MCF 10A (cell line): ENCODE measurements around the gene ANKMY1. TPM values are rescaled to one million over a fixed set of nuclear protein-coding genes. Genes with fewer than 3 reads are reported as not detected.

ENCODE experiments used
- BruUV-seq: library from RNA; stranded (reverse); fragments of 400-500 nt; replicated peaks from 2 replicates; lab custom pipeline; 2021; lab: Mats Ljungman, UMichigan
- CTCF ChIA-PET: fragments of 300-600 bp; sonication (Branson Sonifier 250); formaldehyde crosslinking; extraction: SDS; loops from one replicate; lab custom pipeline; 2021; ENCODE audit warnings: antibody characterized with exemption, inconsistent platforms; lab: Yijun Ruan, JAX
- POLR2A ChIA-PET: fragments of 300-600, 350-650 bp; sonication (Branson Sonifier 250); formaldehyde crosslinking; extraction: SDS; loops from one replicate; lab custom pipeline; 2020; ENCODE audit warnings: antibody characterized with exemption, inconsistent platforms; lab: Yijun Ruan, JAX
- DNase-seq: peaks from one replicate; pipeline ENCODE4 v3.0.0-alpha.2; 2018; ENCODE audit not compliant: unreplicated experiment
- H3K27ac Mint-ChIP-seq: one replicate; pipeline ENCODE4 v1.8.0; 2022; ENCODE audit warnings: mild to moderate bottlenecking, low read depth, mixed read lengths; ENCODE audit not compliant: unreplicated experiment
- H3K27me3 Mint-ChIP-seq: one replicate; pipeline ENCODE4 v1.8.0; 2022; ENCODE audit warnings: mixed read lengths; ENCODE audit not compliant: insufficient read depth, unreplicated experiment
- H3K36me3 Mint-ChIP-seq: one replicate; pipeline ENCODE4 v1.8.0; 2022; ENCODE audit warnings: mild to moderate bottlenecking, moderate library complexity, mixed read lengths; ENCODE audit not compliant: insufficient read depth, unreplicated experiment
- H3K4me1 Mint-ChIP-seq: one replicate; pipeline ENCODE4 v1.8.0; 2022; ENCODE audit warnings: mixed read lengths; ENCODE audit not compliant: insufficient read depth, unreplicated experiment
- H3K4me3 Mint-ChIP-seq: one replicate; pipeline ENCODE4 v1.8.0; 2022; ENCODE audit warnings: mild to moderate bottlenecking, moderate library complexity, mixed read lengths; ENCODE audit not compliant: unreplicated experiment
- H3K9me3 Mint-ChIP-seq: one replicate; pipeline ENCODE4 v1.8.0; 2022; ENCODE audit warnings: mixed read lengths; ENCODE audit not compliant: unreplicated experiment
- intact Hi-C: fragments of 100-400 bp; cut with micrococcal nuclease; formaldehyde crosslinking; loops from 2 replicates; pipeline ENCODE4 v1.14.1; 2022
- total RNA-seq: library from RNA; stranded (reverse); gene quantifications from 2 replicates; pipeline ENCODE4 v1.2.3, GENCODE V29; 2022
- TF ChIP-seq, protein P1 (sequence below): fragments of 200-600 bp; IDR thresholded peaks from one replicate; pipeline ENCODE4 v1.8.0; 2022; ENCODE audit warnings: antibody characterized with exemption, mild to moderate bottlenecking; ENCODE audit not compliant: unreplicated experiment

ANKMY1 gene
- total RNA-seq, 1 experiment from 2014 or later: 22.2 TPM

DNA sequence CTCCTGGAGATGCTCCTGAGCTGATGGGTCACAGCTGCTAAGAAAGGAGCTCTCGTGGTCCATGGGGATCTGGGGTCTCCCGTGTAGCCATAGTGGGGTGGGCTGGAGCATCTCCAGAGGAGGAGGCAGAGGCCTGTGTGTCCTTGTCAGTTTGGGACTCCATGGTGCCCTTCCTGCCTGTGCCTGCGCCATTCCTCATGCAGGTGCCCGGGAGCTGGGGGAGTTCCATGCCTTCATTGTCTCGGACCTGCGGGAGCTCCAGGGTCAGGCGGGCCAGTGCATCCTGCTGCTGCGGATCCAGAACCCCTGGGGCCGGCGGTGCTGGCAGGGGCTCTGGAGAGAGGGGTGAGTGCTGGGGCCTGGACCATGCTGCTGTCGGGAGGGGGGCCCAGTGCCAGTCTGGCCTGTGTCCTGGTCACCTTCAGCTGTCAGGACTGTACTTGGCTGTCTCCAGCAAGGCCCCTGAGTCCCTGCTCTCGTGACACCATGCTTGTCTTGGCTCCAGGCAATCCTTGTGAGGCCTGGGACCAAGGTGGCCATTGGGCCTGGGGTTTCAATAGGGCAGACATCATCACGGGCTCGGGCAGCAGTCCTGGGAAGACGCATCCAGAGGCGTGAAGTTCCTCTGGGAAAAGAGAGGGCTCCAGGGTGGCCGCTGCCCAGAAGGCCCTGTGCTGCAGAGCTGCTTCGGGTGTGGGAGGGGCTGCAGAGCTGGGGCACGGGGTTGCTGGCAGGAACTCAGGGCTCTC is 36.1 kb upstream of the ANKMY1 start:
- intact Hi-C loops: no loop called here
- Mint-ChIP-seq H3K36me3 (peaks cover 14% of the 10 kb centered on the region), H3K4me3 (no peak overlapping the region), H3K4me1 (peaks cover 2% of the 10 kb centered on the region), H3K9me3 (no peaks in the 10 kb centered on the region), H3K27ac (no peak overlapping the region), H3K27me3 (no peaks in the 10 kb centered on the region)
- BruUV-seq: no TSS peak
- TF ChIP-seq, protein P1, sequence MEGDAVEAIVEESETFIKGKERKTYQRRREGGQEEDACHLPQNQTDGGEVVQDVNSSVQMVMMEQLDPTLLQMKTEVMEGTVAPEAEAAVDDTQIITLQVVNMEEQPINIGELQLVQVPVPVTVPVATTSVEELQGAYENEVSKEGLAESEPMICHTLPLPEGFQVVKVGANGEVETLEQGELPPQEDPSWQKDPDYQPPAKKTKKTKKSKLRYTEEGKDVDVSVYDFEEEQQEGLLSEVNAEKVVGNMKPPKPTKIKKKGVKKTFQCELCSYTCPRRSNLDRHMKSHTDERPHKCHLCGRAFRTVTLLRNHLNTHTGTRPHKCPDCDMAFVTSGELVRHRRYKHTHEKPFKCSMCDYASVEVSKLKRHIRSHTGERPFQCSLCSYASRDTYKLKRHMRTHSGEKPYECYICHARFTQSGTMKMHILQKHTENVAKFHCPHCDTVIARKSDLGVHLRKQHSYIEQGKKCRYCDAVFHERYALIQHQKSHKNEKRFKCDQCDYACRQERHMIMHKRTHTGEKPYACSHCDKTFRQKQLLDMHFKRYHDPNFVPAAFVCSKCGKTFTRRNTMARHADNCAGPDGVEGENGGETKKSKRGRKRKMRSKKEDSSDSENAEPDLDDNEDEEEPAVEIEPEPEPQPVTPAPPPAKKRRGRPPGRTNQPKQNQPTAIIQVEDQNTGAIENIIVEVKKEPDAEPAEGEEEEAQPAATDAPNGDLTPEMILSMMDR: no peak
- DNase-seq: no peak
- ChIA-PET POLR2A (no interaction called here), CTCF (interaction anchor here (0.9 kb wide), 1 partner anchor 13 kb away, joined by 3 read pairs; no protein-coding TSS in a partner anchor)

DNA sequence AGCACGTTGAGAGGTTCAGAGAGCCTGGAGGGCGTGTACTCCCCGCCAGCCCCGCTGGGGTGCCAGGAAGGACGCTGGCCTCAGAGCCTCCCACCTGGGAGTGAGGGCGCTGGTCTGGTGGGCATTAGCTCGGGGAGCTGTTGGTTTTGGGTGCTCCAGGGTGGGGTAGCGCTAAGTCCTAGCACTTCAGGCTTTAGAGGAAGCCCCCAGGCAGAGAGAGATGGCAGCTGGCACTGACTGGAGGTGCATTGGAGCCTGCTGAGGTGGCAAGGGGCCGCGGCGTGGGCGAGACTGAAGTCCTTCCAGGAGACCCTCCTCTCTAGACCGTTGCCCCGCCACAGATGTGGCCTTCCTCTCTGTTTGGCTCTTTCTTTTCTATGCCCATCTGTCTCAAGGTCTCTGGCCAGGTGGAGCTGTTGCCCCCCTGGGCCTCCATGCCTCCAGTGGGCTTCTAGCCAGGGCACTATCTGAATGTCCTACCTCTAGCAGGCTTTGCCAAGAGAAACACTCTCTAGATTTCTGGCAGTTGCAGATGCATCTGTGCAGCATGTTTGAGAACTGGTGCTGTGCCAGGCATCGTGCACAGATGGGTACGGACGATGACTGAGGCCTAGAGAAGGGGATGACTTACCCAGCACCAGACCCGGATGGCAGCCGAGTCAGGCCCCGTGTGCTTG is 35.4 kb upstream of the ANKMY1 start:
- DNase-seq: no peak
- ChIA-PET CTCF (interaction anchor here (0.9 kb wide), 1 partner anchor 13 kb away, joined by 3 read pairs; no protein-coding TSS in a partner anchor), POLR2A (no interaction called here)
- intact Hi-C loops: no loop called here
- H3K4me1 Mint-ChIP-seq: peaks cover 9% of the 10 kb centered on the region
- no TSS peak for BruUV-seq
- no peaks in the 10 kb centered on the region for H3K27me3 Mint-ChIP-seq
- TF ChIP-seq, protein P1: no peak
- H3K9me3 Mint-ChIP-seq: no peaks in the 10 kb centered on the region
- H3K4me3 Mint-ChIP-seq: no peak overlapping the region
- H3K36me3 Mint-ChIP-seq: peaks cover 15% of the 10 kb centered on the region
- H3K27ac Mint-ChIP-seq: no peak overlapping the region

DNA sequence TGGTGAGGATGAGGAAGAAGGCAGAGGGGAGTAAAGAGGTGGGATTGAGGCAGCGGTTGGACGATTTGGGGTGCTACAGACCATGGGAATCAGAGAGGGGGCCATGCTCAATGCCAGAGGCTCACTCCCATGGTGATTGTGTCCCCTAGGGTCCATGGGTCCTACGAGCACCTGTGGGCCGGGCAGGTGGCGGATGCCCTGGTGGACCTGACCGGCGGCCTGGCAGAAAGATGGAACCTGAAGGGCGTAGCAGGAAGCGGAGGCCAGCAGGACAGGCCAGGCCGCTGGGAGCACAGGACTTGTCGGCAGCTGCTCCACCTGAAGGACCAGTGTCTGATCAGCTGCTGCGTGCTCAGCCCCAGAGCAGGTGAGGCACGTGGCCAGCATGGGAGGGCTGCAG is 34.0 kb upstream of the ANKMY1 start:
- H3K4me3 Mint-ChIP-seq: no peak overlapping the region
- ChIA-PET POLR2A (interaction anchor here (0.7 kb wide), 1 partner anchor 129 kb away, joined by 3 read pairs; no protein-coding TSS in a partner anchor), CTCF (no interaction called here)
- H3K27ac Mint-ChIP-seq: no peak overlapping the region
- H3K9me3 Mint-ChIP-seq: no peaks in the 10 kb centered on the region
- H3K27me3 Mint-ChIP-seq: no peaks in the 10 kb centered on the region
- TF ChIP-seq, protein P1: no peak
- intact Hi-C loops: no loop called here
- peaks cover 16% of the 10 kb centered on the region for H3K4me1 Mint-ChIP-seq
- no TSS peak for BruUV-seq
- DNase-seq: no peak
- peaks cover 15% of the 10 kb centered on the region for H3K36me3 Mint-ChIP-seq

DNA sequence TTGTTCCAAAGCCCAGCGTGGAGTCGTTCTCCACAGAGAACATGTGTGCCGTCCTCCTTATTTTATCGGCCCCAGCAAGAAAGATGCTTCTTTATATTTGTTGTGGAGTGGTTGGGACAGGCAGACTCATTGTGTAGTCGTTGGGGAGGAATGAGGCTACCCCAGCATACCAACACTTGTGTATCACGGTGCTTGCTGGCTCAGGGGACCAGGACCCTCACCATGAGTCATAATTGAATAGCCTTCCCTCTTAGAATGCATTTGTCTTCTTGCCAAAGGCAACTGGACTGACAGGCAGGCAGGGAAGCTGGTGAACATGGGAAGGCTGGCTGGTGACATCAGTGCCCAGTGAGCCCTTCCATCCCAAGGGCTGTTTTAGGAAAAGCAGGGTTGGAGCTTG is 33.4 kb upstream of the ANKMY1 start:
- Mint-ChIP-seq H3K4me1 (peaks cover 16% of the 10 kb centered on the region), H3K27me3 (no peaks in the 10 kb centered on the region), H3K27ac (no peak overlapping the region), H3K4me3 (no peak overlapping the region), H3K9me3 (no peaks in the 10 kb centered on the region), H3K36me3 (peaks cover 15% of the 10 kb centered on the region)
- intact Hi-C loops: no loop called here
- TF ChIP-seq, protein P1: no peak
- CTCF ChIA-PET: interaction anchor here (0.6 to 0.7 kb wide), 2 partner anchors 370 to 1109 kb away, joined by 3 read pairs; no protein-coding TSS in a partner anchor
- DNase-seq: no peak
- BruUV-seq: no TSS peak
- POLR2A ChIA-PET: interaction anchor here (0.7 kb wide), 2 partner anchors 11 to 128 kb away, joined by 3 to 4 read pairs; no protein-coding TSS in a partner anchor
